ENCODE results near the gene EGFL6. TPM values are rescaled to one million over a fixed set of nuclear protein-coding genes. Genes with fewer than 3 reads are reported as not detected.

EGFL6 gene
- total and polyA plus RNA-seq, 10 of the 15 experiments (the other 5 are each of a cell fraction or from before 2014, with no cell fraction given): 0.03 TPM; not detected in 9

DNA sequence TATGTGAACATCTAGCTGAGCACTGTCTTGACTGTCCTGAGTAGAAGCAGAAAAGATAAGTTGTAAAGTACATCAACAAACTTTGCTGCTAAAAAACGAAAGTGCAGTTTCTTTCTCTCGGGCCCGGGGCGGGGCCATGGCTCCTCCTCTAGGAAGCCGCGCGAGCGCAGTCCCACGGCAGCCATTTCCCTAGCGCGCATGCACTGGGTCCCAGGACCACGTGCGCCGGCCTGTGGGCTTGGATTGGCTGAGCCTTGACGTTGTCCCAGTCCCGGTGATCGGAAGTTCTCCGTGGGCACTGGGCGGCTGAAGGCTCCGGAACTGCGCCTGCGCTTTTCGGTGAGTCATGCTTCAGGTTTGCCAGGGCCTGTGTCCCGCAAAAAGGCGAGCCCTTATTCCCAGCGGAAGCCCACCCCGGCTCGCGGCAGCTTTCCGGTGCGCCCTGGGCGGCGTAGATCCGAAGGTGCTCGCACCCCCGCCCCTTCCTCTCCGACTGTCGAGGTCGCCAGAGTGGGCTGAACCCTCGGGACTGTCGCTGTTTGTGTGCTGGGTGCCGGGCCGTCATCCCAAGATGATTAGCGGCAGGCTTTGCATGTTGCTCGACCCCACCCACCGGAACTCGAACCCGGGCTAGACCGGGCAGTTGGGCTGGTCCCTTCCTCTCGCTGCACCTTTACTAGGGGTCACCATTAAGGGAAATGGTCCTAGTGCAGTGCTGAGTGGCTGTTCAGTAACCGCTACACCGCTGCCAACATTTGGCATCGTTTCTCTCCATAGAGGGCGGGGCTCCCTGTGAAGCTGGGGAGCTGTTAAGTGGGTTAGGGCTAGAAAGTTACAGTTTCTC is 83.7 kb downstream of the EGFL6 start, which contains the start of gene TCEANC (continued):
- TF ChIP-seq IKZF1 (conservative IDR thresholded peaks at IDR 0.05): peak; percentile 98
- TF ChIP-seq, protein P1, sequence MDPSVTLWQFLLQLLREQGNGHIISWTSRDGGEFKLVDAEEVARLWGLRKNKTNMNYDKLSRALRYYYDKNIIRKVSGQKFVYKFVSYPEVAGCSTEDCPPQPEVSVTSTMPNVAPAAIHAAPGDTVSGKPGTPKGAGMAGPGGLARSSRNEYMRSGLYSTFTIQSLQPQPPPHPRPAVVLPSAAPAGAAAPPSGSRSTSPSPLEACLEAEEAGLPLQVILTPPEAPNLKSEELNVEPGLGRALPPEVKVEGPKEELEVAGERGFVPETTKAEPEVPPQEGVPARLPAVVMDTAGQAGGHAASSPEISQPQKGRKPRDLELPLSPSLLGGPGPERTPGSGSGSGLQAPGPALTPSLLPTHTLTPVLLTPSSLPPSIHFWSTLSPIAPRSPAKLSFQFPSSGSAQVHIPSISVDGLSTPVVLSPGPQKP (IDR thresholded peaks at IDR 0.05; ENCODE audit: low read depth, low read length): peak; percentile 32; the same call in 1 of the 2 replicates
- TF ChIP-seq GATAD2B (conservative IDR thresholded peaks at IDR 0.05; ENCODE audit: low read depth): 0 out of 2 replicates have a peak, but pooled peaks have one; percentile 46
- peak; percentile 55; the same call in 1 of the 2 replicates for TF ChIP-seq PAX5 (IDR thresholded peaks at IDR 0.05; ENCODE audit: borderline replicate concordance, low read depth, low read length)
- no peak for TF ChIP-seq FOXM1 (IDR thresholded peaks at IDR 0.05; ENCODE audit: low read depth, low read length)
- TF ChIP-seq NFYB (IDR thresholded peaks at IDR 0.05; ENCODE audit: insufficient read depth, low read depth, low read length): peak; percentile 97

DNA sequence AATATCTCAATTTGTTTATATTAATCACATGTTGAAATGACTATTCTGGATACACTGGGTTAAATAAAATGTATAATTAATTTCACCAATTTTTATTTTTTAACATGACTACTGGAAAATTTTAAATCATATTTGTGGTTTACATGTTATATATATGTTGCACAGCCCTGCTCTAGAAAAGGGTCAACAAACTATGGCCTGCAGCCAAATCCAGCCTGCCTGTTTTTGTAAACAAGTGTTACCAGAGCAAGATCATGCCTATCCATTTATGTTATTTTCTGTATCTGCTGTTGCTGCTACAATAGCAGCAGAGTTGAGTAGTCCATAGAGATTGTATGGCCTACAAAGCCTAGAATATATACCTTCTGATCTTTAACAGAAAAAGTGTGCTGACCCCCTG is 84.7 kb downstream of the EGFL6 start:
- POLR2A ChIA-PET: interaction anchor here (1.6 kb wide), 1 partner anchor 42 kb away, joined by 7 read pairs; no protein-coding TSS in a partner anchor
- no peak for DNase-seq (ENCODE audit: low read depth, low spot score)

More for the DNA sequence above, 84.7 kb downstream of the EGFL6 start:
- SMC1A ChIA-PET (ENCODE audit: uncharacterized antibody, unreplicated experiment): interaction anchor here (1.0 to 2.3 kb wide), 4 partner anchors 38 to 378 kb away, joined by 3 to 9 read pairs (median 5); no protein-coding TSS in a partner anchor
- ATAC-seq (no peak), FAIRE-seq (no peak)
- H3K27ac ChIP-seq (ENCODE audit: control insufficient read depth, insufficient read depth): peak overlapping the region; percentile 71; the same call in 1 of the 2 replicates
- H3K27me3 ChIP-seq (replicated peaks in 1 of 2; ENCODE audit: control insufficient read depth in 2 of 2, insufficient read depth in 2 of 2, low read length in 1 of 2): no peaks in the 10 kb centered on the region
- H3K4me1 ChIP-seq (ENCODE audit: control insufficient read depth, insufficient read depth, low read length): peaks cover 10% of the 10 kb centered on the region
- peaks cover 10% of the 10 kb centered on the region for H3K79me2 ChIP-seq (ENCODE audit: control insufficient read depth, insufficient read depth, low read length)
- H3K9me3 ChIP-seq (replicated peaks; ENCODE audit: control insufficient read depth, insufficient read depth, low read length): no peaks in the 10 kb centered on the region
- in situ Hi-C loops (cut with MboI) (loop anchor here (5.0 to 25.0 kb wide), 3 partner anchors 149 to 692 kb away; no protein-coding TSS in a partner anchor), intact Hi-C loops (cut with micrococcal nuclease; ENCODE audit: unreplicated experiment) (loop anchor here (5.0 to 10.0 kb wide), 2 partner anchors 198 to 399 kb away; no protein-coding TSS in a partner anchor)
- peak overlapping the region; percentile 95 for H3K4me2 ChIP-seq (ENCODE audit: control insufficient read depth, insufficient read depth)
- RAD21 ChIA-PET (ENCODE audit: unreplicated experiment): interaction anchor here (1.0 to 1.6 kb wide), 4 partner anchors 39 to 375 kb away, joined by 3 to 4 read pairs (median 3); no protein-coding TSS in a partner anchor
- H2AFZ ChIP-seq (ENCODE audit: control insufficient read depth, low read depth, low read length): no peak overlapping the region
- no peaks in the 10 kb centered on the region for H4K20me1 ChIP-seq (ENCODE audit: control insufficient read depth, insufficient read depth)
- BruUV-seq (replicated peaks): no TSS peak
- CTCF ChIA-PET: interaction anchor here (1.0 to 1.5 kb wide), 4 partner anchors 79 to 378 kb away, joined by 3 to 5 read pairs (median 4); no protein-coding TSS in a partner anchor
- TF ChIP-seq, protein P2, sequence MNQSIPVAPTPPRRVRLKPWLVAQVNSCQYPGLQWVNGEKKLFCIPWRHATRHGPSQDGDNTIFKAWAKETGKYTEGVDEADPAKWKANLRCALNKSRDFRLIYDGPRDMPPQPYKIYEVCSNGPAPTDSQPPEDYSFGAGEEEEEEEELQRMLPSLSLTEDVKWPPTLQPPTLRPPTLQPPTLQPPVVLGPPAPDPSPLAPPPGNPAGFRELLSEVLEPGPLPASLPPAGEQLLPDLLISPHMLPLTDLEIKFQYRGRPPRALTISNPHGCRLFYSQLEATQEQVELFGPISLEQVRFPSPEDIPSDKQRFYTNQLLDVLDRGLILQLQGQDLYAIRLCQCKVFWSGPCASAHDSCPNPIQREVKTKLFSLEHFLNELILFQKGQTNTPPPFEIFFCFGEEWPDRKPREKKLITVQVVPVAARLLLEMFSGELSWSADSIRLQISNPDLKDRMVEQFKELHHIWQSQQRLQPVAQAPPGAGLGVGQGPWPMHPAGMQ (IDR thresholded peaks at IDR 0.05; ENCODE audit: borderline replicate concordance): no peak
- TF ChIP-seq ETV6 (conservative IDR thresholded peaks at IDR 0.05 in 1 of 2, IDR thresholded peaks at IDR 0.05 in 1 of 2; ENCODE audit: borderline replicate concordance in 1 of 2, low read depth in 1 of 2) (no peak), HDGF (IDR thresholded peaks at IDR 0.05) (no peak), SP1 (IDR thresholded peaks at IDR 0.05; ENCODE audit: low read depth, low read length) (no peak), MYB (IDR thresholded peaks at IDR 0.05; ENCODE audit: borderline replicate concordance, low read depth, low read length) (no peak), NR2C1 (IDR thresholded peaks at IDR 0.05) (no peak), MYC (IDR thresholded peaks at IDR 0.05; ENCODE audit: insufficient read depth, insufficient read length, insufficient replicate concordance, low read length, severe bottlenecking) (no peak)
- TF ChIP-seq, protein P1 (IDR thresholded peaks at IDR 0.05; ENCODE audit: low read depth, low read length): no peak
- peak overlapping the region; percentile 76; the same call in 1 of the 2 replicates for H3K4me3 ChIP-seq
- no peaks in the 10 kb centered on the region for H3K36me3 ChIP-seq (ENCODE audit: control insufficient read depth in 2 of 2, insufficient read depth in 2 of 2, low read length in 1 of 2)
- peak overlapping the region; percentile 73; the same call in 1 of the 2 replicates for H3K9ac ChIP-seq (ENCODE audit: control insufficient read depth, insufficient read depth, low read length)
